OCI-LY1 (cell line): Measurements from ENCODE around the gene ANKRD55.

ENCODE experiments used
- H2AFZ ChIP-seq: fragments of 200-600 bp; sonication (generic), shearing (Covaris generic); 2 replicates; pipeline ENCODE4 v1.6.0; 2014; ENCODE audit warnings: antibody characterized with exemption, mild to moderate bottlenecking, low read length
- H3F3A ChIP-seq: fragments of 200-600 bp; sonication (generic), shearing (Covaris generic); 2 replicates; pipeline ENCODE4 v1.6.0; 2014; ENCODE audit warnings: mild to moderate bottlenecking, antibody characterized with exemption, low read length, moderate library complexity; ENCODE audit not compliant: insufficient read depth
- H3K27ac ChIP-seq: fragments of 200-600 bp; sonication (generic); 2 replicates; pipeline ENCODE4 v1.5.1; 2014; ENCODE audit warnings: low read length, mixed run types, mild to moderate bottlenecking, low read depth; ENCODE audit not compliant: poor library complexity, severe bottlenecking
- H3K27me3 ChIP-seq: fragments of 200-600 bp; sonication (generic); 2 replicates; pipeline ENCODE4 v1.6.0; 2014; ENCODE audit warnings: antibody characterized with exemption, mild to moderate bottlenecking, low read length, moderate library complexity; ENCODE audit not compliant: insufficient read depth
- H3K36me3 ChIP-seq: fragments of 200-600 bp; sonication (generic); 2 replicates; pipeline ENCODE4 v1.6.1; 2014; ENCODE audit warnings: mild to moderate bottlenecking, antibody characterized with exemption, low read length, moderate library complexity, mixed read lengths; ENCODE audit not compliant: insufficient read depth
- H3K4me1 ChIP-seq: fragments of 200-600 bp; sonication (generic); 2 replicates; pipeline ENCODE4 v1.5.1; 2014; ENCODE audit warnings: mild to moderate bottlenecking, low read length, moderate library complexity; ENCODE audit not compliant: insufficient read depth, severe bottlenecking
- H3K4me2 ChIP-seq: fragments of 200-600 bp; sonication (generic), shearing (Covaris generic); 2 replicates; pipeline ENCODE4 v1.6.1; 2014; ENCODE audit warnings: low read length
- H3K4me3 ChIP-seq: fragments of 200-600 bp; sonication (generic); 2 replicates; pipeline ENCODE4 v1.5.1; 2014; ENCODE audit warnings: low read length, low read depth, mild to moderate bottlenecking, mixed read lengths; ENCODE audit not compliant: poor library complexity, severe bottlenecking
- H3K79me2 ChIP-seq: fragments of 200-600 bp; shearing (Covaris generic); 2 replicates; pipeline ENCODE4 v1.6.1; 2016; ENCODE audit warnings: mixed run types, low read length, mixed read lengths; ENCODE audit not compliant: insufficient read depth
- H3K9ac ChIP-seq: fragments of 200-600 bp; sonication (generic), shearing (Covaris generic); 2 replicates; pipeline ENCODE4 v1.6.1; 2014; ENCODE audit warnings: mild to moderate bottlenecking, low read length, mixed read lengths
- H3K9me2 ChIP-seq: fragments of 200-600 bp; sonication (generic), shearing (Covaris generic); 2 replicates; pipeline ENCODE4 v1.6.1; 2014; ENCODE audit warnings: low read depth, mild to moderate bottlenecking, low read length, mixed read lengths
- H3K9me3 ChIP-seq: fragments of 200-600 bp; shearing (Covaris generic); 2 replicates; pipeline ENCODE4 v1.6.1; 2014; ENCODE audit warnings: low read length, mixed read lengths
- H4K20me1 ChIP-seq: fragments of 200-600 bp; sonication (generic), shearing (Covaris generic); 2 replicates; pipeline ENCODE4 v1.6.0; 2016; ENCODE audit warnings: mild to moderate bottlenecking, low read length; ENCODE audit not compliant: insufficient read depth
- CTCF ChIP-seq: fragments of 200-600 bp; sonication (generic), shearing (Covaris generic); IDR thresholded peaks from 2 replicates; pipeline ENCODE4 v1.5.1; 2017; ENCODE audit warnings: mild to moderate bottlenecking, antibody characterized with exemption, low read length, moderate library complexity, mixed read lengths
- EZH2 ChIP-seq: fragments of 200-600 bp; sonication (generic), shearing (Covaris generic); IDR thresholded peaks from 2 replicates; pipeline ENCODE4 v1.8.0; 2017; ENCODE audit warnings: borderline replicate concordance, mixed run types, mild to moderate bottlenecking, antibody characterized with exemption, low read length, moderate library complexity, mixed read lengths

ANKRD55 gene

GRCh38 chr5:56161927-56162326 lies 71.2 kb downstream of the ANKRD55 start:
- Histone ChIP-seq H3K27ac (no peak overlapping the region), H3K4me2 (no peak overlapping the region), H3K9ac (no peak overlapping the region)

DNA sequence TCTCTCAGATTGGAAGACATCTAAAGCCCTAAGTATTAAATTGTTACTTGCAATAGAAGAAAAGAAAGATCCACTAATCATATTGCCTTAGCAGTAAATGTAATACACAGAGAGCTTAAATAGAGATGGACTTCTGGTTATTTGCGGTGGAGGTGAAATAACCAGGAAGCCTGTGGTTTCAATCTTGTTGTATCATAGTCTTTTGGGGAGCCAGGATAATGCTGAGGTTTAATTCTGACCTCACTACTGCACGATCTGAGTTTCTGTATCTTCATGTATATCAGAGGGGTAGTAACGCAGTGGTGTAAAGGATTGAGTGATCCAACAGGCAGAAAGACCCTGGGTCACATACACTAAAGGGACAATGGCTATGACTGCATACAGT lies 71.7 kb downstream of the ANKRD55 start:
- H3K4me1 ChIP-seq = no peaks in the 10 kb centered on the region
- H3K9ac ChIP-seq = no peak overlapping the region
- TF ChIP-seq EZH2 (no peak), CTCF (no peak)
- no peak overlapping the region for H3K4me2 ChIP-seq
- H4K20me1 ChIP-seq = no peaks in the 10 kb centered on the region
- H3K27me3 ChIP-seq = no peaks in the 10 kb centered on the region
- H3K27ac ChIP-seq = no peak overlapping the region
- H2AFZ ChIP-seq = no peak overlapping the region
- H3K36me3 ChIP-seq = no peaks in the 10 kb centered on the region
- no peaks in the 10 kb centered on the region for H3K9me2 ChIP-seq
- no peaks in the 10 kb centered on the region for H3K79me2 ChIP-seq
- H3K4me3 ChIP-seq = no peak overlapping the region
- H3K9me3 ChIP-seq = no peaks in the 10 kb centered on the region
- H3F3A ChIP-seq = no peaks in the 10 kb centered on the region

More at GRCh38 chr5:56161927-56162326, 71.2 kb downstream of the ANKRD55 start:
- TF ChIP-seq CTCF (no peak), EZH2 (no peak)
- Histone ChIP-seq H3K9me2 (no peaks in the 10 kb centered on the region), H3K36me3 (no peaks in the 10 kb centered on the region), H3K27me3 (no peaks in the 10 kb centered on the region), H3K79me2 (no peaks in the 10 kb centered on the region), H3F3A (no peaks in the 10 kb centered on the region), H4K20me1 (no peaks in the 10 kb centered on the region), H3K9me3 (no peaks in the 10 kb centered on the region), H2AFZ (no peak overlapping the region), H3K4me3 (no peak overlapping the region), H3K4me1 (no peaks in the 10 kb centered on the region)

DNA sequence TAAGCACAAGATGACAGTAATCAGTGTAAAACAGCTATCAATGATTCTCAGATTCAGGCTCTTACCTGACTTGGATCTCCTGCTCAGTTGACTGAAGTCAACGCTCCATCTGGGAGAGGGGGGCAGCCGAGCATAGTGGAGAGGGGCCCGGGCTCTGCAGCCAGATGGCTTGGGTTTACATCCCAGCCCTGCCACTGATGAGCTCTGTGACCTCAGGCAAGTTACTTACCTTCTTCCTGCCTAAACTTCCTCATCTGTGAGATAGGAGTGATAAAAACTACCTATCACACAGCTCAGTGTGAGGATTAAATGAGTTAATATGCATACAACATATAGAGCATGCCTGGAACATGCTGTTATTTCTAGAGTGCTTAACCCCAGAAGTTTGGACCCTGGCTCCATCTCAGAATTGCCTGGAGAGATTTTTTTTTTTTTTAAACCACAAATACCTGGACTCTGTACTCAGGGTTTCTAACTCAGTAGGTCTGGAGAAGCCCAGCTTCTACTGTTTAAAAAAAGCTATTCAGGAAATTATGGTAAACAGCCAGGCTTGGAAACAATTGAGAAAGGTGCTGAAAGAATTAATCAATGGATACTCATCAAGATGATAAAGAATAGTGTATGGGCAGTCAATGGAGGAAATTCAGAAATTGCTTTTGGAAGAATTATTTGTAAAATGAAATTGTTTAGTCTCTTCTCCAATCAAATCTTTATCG lies 72.2 kb downstream of the ANKRD55 start:
- Histone ChIP-seq H3K4me1 (no peaks in the 10 kb centered on the region), H3K9ac (no peak overlapping the region)

More for the DNA sequence above, 72.2 kb downstream of the ANKRD55 start:
- Histone ChIP-seq H3K4me3 (no peak overlapping the region), H3K9me3 (no peaks in the 10 kb centered on the region), H2AFZ (no peak overlapping the region), H3K9me2 (no peaks in the 10 kb centered on the region), H3K27ac (no peak overlapping the region), H3K27me3 (no peaks in the 10 kb centered on the region), H3F3A (no peaks in the 10 kb centered on the region), H4K20me1 (no peaks in the 10 kb centered on the region), H3K36me3 (no peaks in the 10 kb centered on the region), H3K79me2 (no peaks in the 10 kb centered on the region), H3K4me2 (no peak overlapping the region)
- no peak for TF ChIP-seq EZH2
- TF ChIP-seq CTCF = no peak
